ENCODE results near the gene SFMBT2. TPM values are rescaled to one million over a fixed set of nuclear protein-coding genes. Genes with fewer than 3 reads are reported as not detected.

SFMBT2 gene
- total RNA-seq, 1 experiment from 2014 or later = 0.02 TPM

- ChIA-PET RAD21 (ENCODE audit: low non-redundant PET in 1 of 2, low total read pairs in 2 of 2, uncharacterized antibody in 2 of 2, unreplicated experiment in 2 of 2) (no interaction called here), CTCF (no interaction called here), POLR2A (no interaction called here)
- BruUV-seq (replicated peaks) = no TSS peak
- Histone ChIP-seq H3K27me3 (ENCODE audit: insufficient read depth, low read length) (peaks cover 6% of the 10 kb centered on the region; the same call in 1 of the 2 replicates), H3K4me3 (replicated peaks in 1 of 2; ENCODE audit: low read depth in 1 of 2, low read length in 2 of 2) (no peak overlapping the region), H4K20me1 (ENCODE audit: insufficient read depth) (no peaks in the 10 kb centered on the region), H2AFZ (ENCODE audit: low read depth, low read length, poor library complexity, severe bottlenecking) (no peak overlapping the region), H3K9me2 (ENCODE audit: insufficient read depth) (no peaks in the 10 kb centered on the region), H3K27ac (ENCODE audit: low read depth, low read length) (no peak overlapping the region), H3K4me2 (ENCODE audit: low read length) (no peak overlapping the region), H3K9ac (ENCODE audit: low read length) (no peak overlapping the region), H3K36me3 (ENCODE audit: control insufficient read depth in 1 of 2, insufficient read depth in 2 of 2, low read length in 2 of 2) (no peaks in the 10 kb centered on the region), H3K79me2 (ENCODE audit: insufficient read depth, low read length) (no peaks in the 10 kb centered on the region), H3K4me1 (ENCODE audit: control insufficient read depth in 1 of 2, insufficient read depth in 2 of 2, low read length in 2 of 2) (no peaks in the 10 kb centered on the region), H3K9me3 (ENCODE audit: control insufficient read depth in 1 of 2, insufficient read depth in 1 of 2, low read depth in 1 of 2, low read length in 2 of 2) (no peaks in the 10 kb centered on the region)
- intact Hi-C loops (cut with micrococcal nuclease) = no loop called here
- DNase-seq (ENCODE audit: low read depth, low spot score) (no peak), ATAC-seq (no peak)
- TF ChIP-seq ZNF274 (IDR thresholded peaks at IDR 0.05; ENCODE audit: low read depth, low read length) = no peak
- TF ChIP-seq TCF7L2 (IDR thresholded peaks at IDR 0.05; ENCODE audit: borderline replicate concordance, extremely low read depth, insufficient read depth, insufficient read length) = no peak
Measured at GRCh38 chr10:7274293-7274692, 136.5 kb downstream of the SFMBT2 start.

GRCh38 chr10:7272008-7272407, 138.8 kb downstream of the SFMBT2 start:
- POLR2A ChIA-PET = no interaction called here
- Histone ChIP-seq H3K4me2 (ENCODE audit: low read length) (no peak overlapping the region), H3K9me2 (ENCODE audit: insufficient read depth) (no peaks in the 10 kb centered on the region), H3K9me3 (ENCODE audit: control insufficient read depth in 1 of 2, insufficient read depth in 1 of 2, low read depth in 1 of 2, low read length in 2 of 2) (no peaks in the 10 kb centered on the region), H3K36me3 (ENCODE audit: control insufficient read depth in 1 of 2, insufficient read depth in 2 of 2, low read length in 2 of 2) (no peaks in the 10 kb centered on the region), H3K4me1 (ENCODE audit: control insufficient read depth in 1 of 2, insufficient read depth in 2 of 2, low read length in 2 of 2) (no peaks in the 10 kb centered on the region), H3K79me2 (ENCODE audit: insufficient read depth, low read length) (no peaks in the 10 kb centered on the region), H3K27me3 (ENCODE audit: insufficient read depth, low read length) (peaks cover 6% of the 10 kb centered on the region; the same call in 1 of the 2 replicates), H3K9ac (ENCODE audit: low read length) (no peak overlapping the region), H3K27ac (ENCODE audit: low read depth, low read length) (no peak overlapping the region), H3K4me3 (replicated peaks in 1 of 2; ENCODE audit: low read depth in 1 of 2, low read length in 2 of 2) (no peak overlapping the region), H2AFZ (ENCODE audit: low read depth, low read length, poor library complexity, severe bottlenecking) (no peak overlapping the region), H4K20me1 (ENCODE audit: insufficient read depth) (no peaks in the 10 kb centered on the region)
- DNase-seq (ENCODE audit: low read depth, low spot score) (no peak), ATAC-seq (no peak)
- no TSS peak for BruUV-seq (replicated peaks)
- intact Hi-C loops (cut with micrococcal nuclease) = no loop called here
- TF ChIP-seq ZFX (IDR thresholded peaks at IDR 0.05) = no peak
- TF ChIP-seq, protein P1, sequence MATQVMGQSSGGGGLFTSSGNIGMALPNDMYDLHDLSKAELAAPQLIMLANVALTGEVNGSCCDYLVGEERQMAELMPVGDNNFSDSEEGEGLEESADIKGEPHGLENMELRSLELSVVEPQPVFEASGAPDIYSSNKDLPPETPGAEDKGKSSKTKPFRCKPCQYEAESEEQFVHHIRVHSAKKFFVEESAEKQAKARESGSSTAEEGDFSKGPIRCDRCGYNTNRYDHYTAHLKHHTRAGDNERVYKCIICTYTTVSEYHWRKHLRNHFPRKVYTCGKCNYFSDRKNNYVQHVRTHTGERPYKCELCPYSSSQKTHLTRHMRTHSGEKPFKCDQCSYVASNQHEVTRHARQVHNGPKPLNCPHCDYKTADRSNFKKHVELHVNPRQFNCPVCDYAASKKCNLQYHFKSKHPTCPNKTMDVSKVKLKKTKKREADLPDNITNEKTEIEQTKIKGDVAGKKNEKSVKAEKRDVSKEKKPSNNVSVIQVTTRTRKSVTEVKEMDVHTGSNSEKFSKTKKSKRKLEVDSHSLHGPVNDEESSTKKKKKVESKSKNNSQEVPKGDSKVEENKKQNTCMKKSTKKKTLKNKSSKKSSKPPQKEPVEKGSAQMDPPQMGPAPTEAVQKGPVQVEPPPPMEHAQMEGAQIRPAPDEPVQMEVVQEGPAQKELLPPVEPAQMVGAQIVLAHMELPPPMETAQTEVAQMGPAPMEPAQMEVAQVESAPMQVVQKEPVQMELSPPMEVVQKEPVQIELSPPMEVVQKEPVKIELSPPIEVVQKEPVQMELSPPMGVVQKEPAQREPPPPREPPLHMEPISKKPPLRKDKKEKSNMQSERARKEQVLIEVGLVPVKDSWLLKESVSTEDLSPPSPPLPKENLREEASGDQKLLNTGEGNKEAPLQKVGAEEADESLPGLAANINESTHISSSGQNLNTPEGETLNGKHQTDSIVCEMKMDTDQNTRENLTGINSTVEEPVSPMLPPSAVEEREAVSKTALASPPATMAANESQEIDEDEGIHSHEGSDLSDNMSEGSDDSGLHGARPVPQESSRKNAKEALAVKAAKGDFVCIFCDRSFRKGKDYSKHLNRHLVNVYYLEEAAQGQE (IDR thresholded peaks at IDR 0.05; ENCODE audit: low read depth) = no peak
- TF ChIP-seq EGR1 (IDR thresholded peaks at IDR 0.05; ENCODE audit: low read depth) = no peak
- TF ChIP-seq ZNF274 (IDR thresholded peaks at IDR 0.05; ENCODE audit: low read depth, low read length) = no peak
- CTCF ChIA-PET = interaction anchor here (1.0 kb wide), 1 partner anchor 15 kb away, joined by 3 read pairs; no protein-coding TSS in a partner anchor
- RAD21 ChIA-PET (ENCODE audit: low non-redundant PET in 1 of 2, low total read pairs in 2 of 2, uncharacterized antibody in 2 of 2, unreplicated experiment in 2 of 2) = no interaction called here

Data from HCT116 (cell line).